A673 (cell line): ENCODE results near the gene NPFFR2.

Experiments used
- EZH2 ChIP-seq: fragments of 200-600 bp; sonication (generic); IDR thresholded peaks from 2 replicates; pipeline ENCODE4 v1.6.1; 2017; ENCODE audit warnings: borderline replicate concordance, low read depth, mild to moderate bottlenecking, mixed read lengths, antibody characterized with exemption, low read length; ENCODE audit not compliant: poor library complexity, severe bottlenecking
- TF ChIP-seq, protein P1 (sequence below): fragments of 300-800, 200-600 bp; sonication (generic); conservative IDR thresholded peaks from 2 replicates; pipeline ENCODE4 v1.5.1; 2017; ENCODE audit warnings: low read depth, mild to moderate bottlenecking, antibody characterized with exemption, low read length, moderate library complexity, mixed read lengths

DNA sequence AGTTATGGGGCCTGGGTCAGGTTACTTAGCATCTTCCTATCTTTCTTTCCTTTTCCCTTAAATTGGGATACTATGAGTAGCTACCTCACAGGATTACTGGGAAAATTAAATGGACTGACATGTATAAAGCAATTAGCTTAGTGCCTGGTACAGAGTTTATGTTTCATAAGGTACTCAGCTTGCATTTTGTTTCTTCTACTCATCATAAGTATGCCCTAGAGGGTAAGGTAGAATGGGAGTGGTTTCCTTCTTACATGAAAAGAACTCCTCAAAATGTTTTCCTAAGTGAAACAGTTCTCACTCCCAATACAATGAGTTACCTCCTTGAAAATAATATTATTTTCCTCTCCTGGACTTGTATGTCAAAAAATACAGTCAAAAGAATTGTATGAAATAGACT lies 75.7 kb downstream of the NPFFR2 start:
- TF ChIP-seq, protein P1, sequence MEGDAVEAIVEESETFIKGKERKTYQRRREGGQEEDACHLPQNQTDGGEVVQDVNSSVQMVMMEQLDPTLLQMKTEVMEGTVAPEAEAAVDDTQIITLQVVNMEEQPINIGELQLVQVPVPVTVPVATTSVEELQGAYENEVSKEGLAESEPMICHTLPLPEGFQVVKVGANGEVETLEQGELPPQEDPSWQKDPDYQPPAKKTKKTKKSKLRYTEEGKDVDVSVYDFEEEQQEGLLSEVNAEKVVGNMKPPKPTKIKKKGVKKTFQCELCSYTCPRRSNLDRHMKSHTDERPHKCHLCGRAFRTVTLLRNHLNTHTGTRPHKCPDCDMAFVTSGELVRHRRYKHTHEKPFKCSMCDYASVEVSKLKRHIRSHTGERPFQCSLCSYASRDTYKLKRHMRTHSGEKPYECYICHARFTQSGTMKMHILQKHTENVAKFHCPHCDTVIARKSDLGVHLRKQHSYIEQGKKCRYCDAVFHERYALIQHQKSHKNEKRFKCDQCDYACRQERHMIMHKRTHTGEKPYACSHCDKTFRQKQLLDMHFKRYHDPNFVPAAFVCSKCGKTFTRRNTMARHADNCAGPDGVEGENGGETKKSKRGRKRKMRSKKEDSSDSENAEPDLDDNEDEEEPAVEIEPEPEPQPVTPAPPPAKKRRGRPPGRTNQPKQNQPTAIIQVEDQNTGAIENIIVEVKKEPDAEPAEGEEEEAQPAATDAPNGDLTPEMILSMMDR: no peak
- TF ChIP-seq EZH2: no peak
